Measurements from ENCODE around the gene SELL. TPM values are rescaled to one million over a fixed set of nuclear protein-coding genes. Genes with fewer than 3 reads are reported as not detected.
A peak's percentile ranks its signal among the peaks of the same experiment; 100 is the strongest.

SELL gene
- total RNA-seq (100 to 1,000 TPM; 549 to 581 TPM), polyA plus RNA-seq (1,000 to 10,000 TPM; 1,427 to 2,162 (median 1,901) TPM), total RNA-seq (380 to 583 (median 516) reads per million in 6 experiments)

GRCh38 chr1:169711469-169712308 lies at the start of gene SELL:
SELL (minus strand) TSS chr1:169711620; CDS start chr1:169711498, 122 bp downstream.
- Mint-ChIP-seq H3K4me1 (peaks cover 13 to 26% (median 22%) of the 10 kb centered on the region in 4 donors), H3K27ac (peak within 1 kb of the TSS in 9 of 10 donors; percentile 88 to 97 (median 94)), H3K9me3 (peaks cover 0 to 13% (median 0%) of the 10 kb centered on the region in 9 donors), H3K36me3 (peaks cover 23 to 30% (median 24%) of the 10 kb centered on the region in 3 donors), H3K27me3 (no peaks in the 10 kb centered on the region), H3K4me3 (peak within 1 kb of the TSS; percentile 88 to 98 (median 96))
- peak; percentile 44 to 88 (median 76) for DNase-seq
- POLR2A ChIA-PET = interaction anchor here (0.6 to 2.1 kb wide), 5 partner anchors 13 to 110 kb away, joined by 3 to 35 read pairs (median 5); partner anchors contain the start of gene METTL18
- ATAC-seq = peak; percentile 72 to 75

GRCh38 chr1:169759038-169759437 lies 47.6 kb upstream of the SELL start:
- POLR2A ChIA-PET = no interaction called here
- no peak for DNase-seq
- H3K4me3 Mint-ChIP-seq = no peak overlapping the region
- peaks cover 0 to 6% (median 0%) of the 10 kb centered on the region in 9 donors for H3K9me3 Mint-ChIP-seq
- H3K4me1 Mint-ChIP-seq = no peaks in the 10 kb centered on the region
- H3K27me3 Mint-ChIP-seq = peaks cover 0 to 4% (median 0%) of the 10 kb centered on the region in 5 donors
- peaks cover 0 to 5% (median 0%) of the 10 kb centered on the region in 3 donors for H3K36me3 Mint-ChIP-seq
- no peak for ATAC-seq
- no peak overlapping the region for H3K27ac Mint-ChIP-seq

GRCh38 chr1:169753549-169753948 lies 42.1 kb upstream of the SELL start:
- DNase-seq (no peak), ATAC-seq (no peak)
- POLR2A ChIA-PET = no interaction called here
- H3K36me3 Mint-ChIP-seq = no peaks in the 10 kb centered on the region
- no peak overlapping the region for H3K4me3 Mint-ChIP-seq
- peaks cover 0 to 3% (median 0%) of the 10 kb centered on the region in 9 donors for H3K9me3 Mint-ChIP-seq
- no peaks in the 10 kb centered on the region for H3K4me1 Mint-ChIP-seq
- H3K27me3 Mint-ChIP-seq = peaks cover 0 to 2% (median 0%) of the 10 kb centered on the region in 5 donors
- no peak overlapping the region for H3K27ac Mint-ChIP-seq

- no peaks in the 10 kb centered on the region for H3K4me1 Mint-ChIP-seq
- no peak overlapping the region for H3K4me3 Mint-ChIP-seq
- H3K27me3 Mint-ChIP-seq = peaks cover 0 to 4% (median 0%) of the 10 kb centered on the region in 5 donors
- DNase-seq (no peak), ATAC-seq (no peak)
- POLR2A ChIA-PET = no interaction called here
- H3K9me3 Mint-ChIP-seq = no peaks in the 10 kb centered on the region
- H3K36me3 Mint-ChIP-seq = no peaks in the 10 kb centered on the region
- H3K27ac Mint-ChIP-seq = no peak overlapping the region
Observed at GRCh38 chr1:169750041-169750440, 38.6 kb upstream of the SELL start.

GRCh38 chr1:169746550-169746949 lies 35.1 kb upstream of the SELL start:
- H3K27me3 Mint-ChIP-seq = peaks cover 0 to 9% (median 0%) of the 10 kb centered on the region in 5 donors
- DNase-seq = no peak
- POLR2A ChIA-PET = no interaction called here
- H3K9me3 Mint-ChIP-seq = peaks cover 0 to 9% (median 0%) of the 10 kb centered on the region in 9 donors
- H3K4me3 Mint-ChIP-seq = no peak overlapping the region
- no peak for ATAC-seq
- no peaks in the 10 kb centered on the region for H3K4me1 Mint-ChIP-seq
- peaks cover 0 to 6% (median 0%) of the 10 kb centered on the region in 3 donors for H3K36me3 Mint-ChIP-seq
- no peak overlapping the region for H3K27ac Mint-ChIP-seq

GRCh38 chr1:169745015-169745861 lies 33.8 kb upstream of the SELL start:
- Mint-ChIP-seq H3K27me3 (peaks cover 0 to 12% (median 0%) of the 10 kb centered on the region in 5 donors), H3K4me1 (no peaks in the 10 kb centered on the region), H3K36me3 (peaks cover 0 to 6% (median 2%) of the 10 kb centered on the region in 3 donors), H3K27ac (no peak overlapping the region), H3K9me3 (peaks cover 0 to 9% (median 0%) of the 10 kb centered on the region in 9 donors), H3K4me3 (no peak overlapping the region)
- DNase-seq (no peak), ATAC-seq (no peak)
- POLR2A ChIA-PET = no interaction called here

GRCh38 chr1:169741666-169742394 lies 30.4 kb upstream of the SELL start:
- H3K27me3 Mint-ChIP-seq = peaks cover 0 to 12% (median 3%) of the 10 kb centered on the region in 5 donors
- H3K9me3 Mint-ChIP-seq = peaks cover 0 to 9% (median 0%) of the 10 kb centered on the region in 9 donors
- POLR2A ChIA-PET = no interaction called here
- no peaks in the 10 kb centered on the region for H3K4me1 Mint-ChIP-seq
- no peak overlapping the region for H3K27ac Mint-ChIP-seq
- no peak for ATAC-seq
- no peak for DNase-seq
- H3K36me3 Mint-ChIP-seq = peaks cover 0 to 6% (median 2%) of the 10 kb centered on the region in 3 donors
- H3K4me3 Mint-ChIP-seq = no peak overlapping the region

GRCh38 chr1:169739980-169740379 lies 28.6 kb upstream of the SELL start:
- H3K27ac Mint-ChIP-seq = no peak overlapping the region
- H3K36me3 Mint-ChIP-seq = peaks cover 0 to 6% (median 2%) of the 10 kb centered on the region in 3 donors
- peaks cover 0 to 12% (median 7%) of the 10 kb centered on the region in 5 donors for H3K27me3 Mint-ChIP-seq
- POLR2A ChIA-PET = no interaction called here
- H3K4me3 Mint-ChIP-seq = no peak overlapping the region
- no peaks in the 10 kb centered on the region for H3K4me1 Mint-ChIP-seq
- peaks cover 0 to 9% (median 0%) of the 10 kb centered on the region in 9 donors for H3K9me3 Mint-ChIP-seq
- ATAC-seq (no peak), DNase-seq (no peak)

GRCh38 chr1:169733924-169734323 lies 22.5 kb upstream of the SELL start, which contains the start of gene SELE:
SELE (minus strand) TSS chr1:169734079; CDS start chr1:169733612, 467 bp downstream.
- H3K4me1 Mint-ChIP-seq = no peaks in the 10 kb centered on the region
- no peaks in the 10 kb centered on the region for H3K36me3 Mint-ChIP-seq
- H3K9me3 Mint-ChIP-seq = no peaks in the 10 kb centered on the region
- DNase-seq = no peak
- POLR2A ChIA-PET = no interaction called here
- H3K4me3 Mint-ChIP-seq = no peak within 1 kb of the TSS
- H3K27me3 Mint-ChIP-seq = peaks cover 0 to 10% (median 7%) of the 10 kb centered on the region in 5 donors
- ATAC-seq = no peak
- no peak within 1 kb of the TSS for H3K27ac Mint-ChIP-seq

GRCh38 chr1:169731446-169731845 lies 20.0 kb upstream of the SELL start:
- Mint-ChIP-seq H3K36me3 (no peaks in the 10 kb centered on the region), H3K9me3 (no peaks in the 10 kb centered on the region), H3K27ac (no peak overlapping the region), H3K27me3 (peaks cover 0 to 15% (median 7%) of the 10 kb centered on the region in 5 donors), H3K4me3 (no peak overlapping the region), H3K4me1 (no peaks in the 10 kb centered on the region)
- DNase-seq (no peak), ATAC-seq (no peak)
- POLR2A ChIA-PET = no interaction called here

GRCh38 chr1:169729991-169730390 lies 18.6 kb upstream of the SELL start:
- no peaks in the 10 kb centered on the region for H3K9me3 Mint-ChIP-seq
- H3K27me3 Mint-ChIP-seq = peaks cover 0 to 11% (median 7%) of the 10 kb centered on the region in 5 donors
- H3K4me3 Mint-ChIP-seq = no peak overlapping the region
- H3K27ac Mint-ChIP-seq = no peak overlapping the region
- no peak for DNase-seq
- H3K4me1 Mint-ChIP-seq = no peaks in the 10 kb centered on the region
- ATAC-seq = no peak
- POLR2A ChIA-PET = no interaction called here
- no peaks in the 10 kb centered on the region for H3K36me3 Mint-ChIP-seq

GRCh38 chr1:169727307-169727706 lies 15.9 kb upstream of the SELL start:
- Mint-ChIP-seq H3K36me3 (no peaks in the 10 kb centered on the region), H3K27me3 (peaks cover 0 to 8% (median 4%) of the 10 kb centered on the region in 5 donors), H3K9me3 (no peaks in the 10 kb centered on the region), H3K4me1 (no peaks in the 10 kb centered on the region), H3K4me3 (no peak overlapping the region), H3K27ac (no peak overlapping the region)
- no peak for ATAC-seq
- POLR2A ChIA-PET = no interaction called here
- no peak for DNase-seq
